H7 (cell line): ENCODE results near the gene PACSIN1. TPM values are rescaled to one million over a fixed set of nuclear protein-coding genes. Genes with fewer than 3 reads are reported as not detected.

Source experiments
- DNase-seq: peaks from one replicate; pipeline ENCODE4 v3.0.0; 2012
- H3K27me3 ChIP-seq: 2 replicates; pipeline ENCODE4 v1.6.0; 2011; ENCODE audit warnings: mild to moderate bottlenecking, low read length; ENCODE audit not compliant: control insufficient read depth, insufficient read depth
- H3K36me3 ChIP-seq: replicated peaks from 2 replicates; pipeline ENCODE4 v1.5.1; 2011; ENCODE audit warnings: low read length; ENCODE audit not compliant: control insufficient read depth, insufficient read depth
- H3K4me3 ChIP-seq: 2 replicates; pipeline ENCODE4 v1.5.1; 2011; ENCODE audit warnings: low read depth, mild to moderate bottlenecking, control low read depth, low read length, moderate library complexity; ENCODE audit not compliant: insufficient read depth
- total RNA-seq: library from RNA; depleted of rRNA; stranded (reverse); fragments of >200 nt; shearing (Covaris generic); gene quantifications from 2 replicates; pipeline ENCODE4 v1.2.3, GENCODE V29; 2014

The PACSIN1 gene
- total RNA-seq, 1 experiment from 2014 or later: 3.4 TPM

GRCh38 chr6:34539181-34539580 lies 73.3 kb downstream of the PACSIN1 start:
- peak; percentile 73 for DNase-seq
- Histone ChIP-seq H3K27me3 (no peaks in the 10 kb centered on the region), H3K4me3 (no peak overlapping the region), H3K36me3 (no peaks in the 10 kb centered on the region)

GRCh38 chr6:34540222-34540621 lies 74.3 kb downstream of the PACSIN1 start:
- DNase-seq: no peak
- H3K36me3 ChIP-seq: no peaks in the 10 kb centered on the region
- H3K4me3 ChIP-seq: no peak overlapping the region
- no peaks in the 10 kb centered on the region for H3K27me3 ChIP-seq

- no peak for DNase-seq
- H3K27me3 ChIP-seq: no peaks in the 10 kb centered on the region
- no peak overlapping the region for H3K4me3 ChIP-seq
- no peaks in the 10 kb centered on the region for H3K36me3 ChIP-seq
Measured at GRCh38 chr6:34540841-34541240, 75.0 kb downstream of the PACSIN1 start.

- DNase-seq: no peak
- Histone ChIP-seq H3K27me3 (no peaks in the 10 kb centered on the region), H3K36me3 (no peaks in the 10 kb centered on the region), H3K4me3 (no peak overlapping the region)
Measured at GRCh38 chr6:34543421-34543820, 77.5 kb downstream of the PACSIN1 start.

GRCh38 chr6:34544052-34544604 lies 78.3 kb downstream of the PACSIN1 start:
- Histone ChIP-seq H3K27me3 (no peaks in the 10 kb centered on the region), H3K36me3 (no peaks in the 10 kb centered on the region), H3K4me3 (no peak overlapping the region)
- DNase-seq: no peak

- H3K4me3 ChIP-seq: no peak overlapping the region
- no peaks in the 10 kb centered on the region for H3K36me3 ChIP-seq
- DNase-seq: no peak
- H3K27me3 ChIP-seq: no peaks in the 10 kb centered on the region
Measured at GRCh38 chr6:34544776-34545471, 79.0 kb downstream of the PACSIN1 start.

GRCh38 chr6:34546551-34547321 lies 80.9 kb downstream of the PACSIN1 start:
- Histone ChIP-seq H3K27me3 (no peaks in the 10 kb centered on the region), H3K4me3 (no peak overlapping the region), H3K36me3 (no peaks in the 10 kb centered on the region)
- no peak for DNase-seq

GRCh38 chr6:34547701-34548644 lies 82.1 kb downstream of the PACSIN1 start:
- Histone ChIP-seq H3K4me3 (no peak overlapping the region), H3K27me3 (no peaks in the 10 kb centered on the region), H3K36me3 (no peaks in the 10 kb centered on the region)
- no peak for DNase-seq

GRCh38 chr6:34549026-34549803 lies 83.3 kb downstream of the PACSIN1 start:
- Histone ChIP-seq H3K4me3 (no peak overlapping the region), H3K27me3 (no peaks in the 10 kb centered on the region), H3K36me3 (no peaks in the 10 kb centered on the region)
- no peak for DNase-seq

- DNase-seq: no peak
- H3K27me3 ChIP-seq: no peaks in the 10 kb centered on the region
- H3K4me3 ChIP-seq: no peak overlapping the region
- no peaks in the 10 kb centered on the region for H3K36me3 ChIP-seq
Measured at GRCh38 chr6:34549804-34550202, 83.9 kb downstream of the PACSIN1 start.

GRCh38 chr6:34551720-34552119 lies 85.8 kb downstream of the PACSIN1 start:
- Histone ChIP-seq H3K27me3 (no peaks in the 10 kb centered on the region), H3K36me3 (no peaks in the 10 kb centered on the region), H3K4me3 (no peak overlapping the region)
- DNase-seq: no peak

GRCh38 chr6:34552620-34553019 lies 86.7 kb downstream of the PACSIN1 start:
- no peak overlapping the region for H3K4me3 ChIP-seq
- DNase-seq: no peak
- H3K36me3 ChIP-seq: no peaks in the 10 kb centered on the region
- H3K27me3 ChIP-seq: no peaks in the 10 kb centered on the region

GRCh38 chr6:34553146-34553545 lies 87.3 kb downstream of the PACSIN1 start:
- Histone ChIP-seq H3K36me3 (no peaks in the 10 kb centered on the region), H3K4me3 (no peak overlapping the region), H3K27me3 (no peaks in the 10 kb centered on the region)
- DNase-seq: no peak

- DNase-seq: no peak
Measured at GRCh38 chr6:34553750-34554149, 87.9 kb downstream of the PACSIN1 start.

More at GRCh38 chr6:34553750-34554149, 87.9 kb downstream of the PACSIN1 start:
- no peaks in the 10 kb centered on the region for H3K27me3 ChIP-seq
- H3K36me3 ChIP-seq: no peaks in the 10 kb centered on the region
- H3K4me3 ChIP-seq: no peak overlapping the region
